Sciatic nerve (tissue), 2 donors: ENCODE measurements around the gene HSPA12A. TPM values are rescaled to one million over a fixed set of nuclear protein-coding genes. Genes with fewer than 3 reads are reported as not detected.

Experiments
- ATAC-seq: fragments of 200-7000 bp; cut with Tn5 transposase; one replicate; pipeline ENCODE4 v1.9.1; 2020; ENCODE audit warnings: mild to moderate bottlenecking, moderate library complexity
- DNase-seq: peaks from one replicate; pipeline ENCODE4 v3.0.0-alpha.2; 2020; ENCODE audit warnings: low spot score
- intact Hi-C: fragments of 100-400 bp; cut with DNase I; formaldehyde crosslinking; loops from one replicate; pipeline ENCODE4 v1.14.2; 2022
- total RNA-seq: library from RNA; stranded (reverse); fragmentation: NEBNext Ultra II Directional; extraction: Animal tissue kit (Norgen Biotek cat#: 25700); gene quantifications from one replicate; pipeline ENCODE4 v1.2.1, GENCODE V29; 2021
- donor health status: DM: no; HTN: no; CAD: no.
- donor health status: DM: no; HTN: no; CAD: no.

The HSPA12A gene
- total RNA-seq, 1 donor from 2014 or later: 139 TPM

DNA sequence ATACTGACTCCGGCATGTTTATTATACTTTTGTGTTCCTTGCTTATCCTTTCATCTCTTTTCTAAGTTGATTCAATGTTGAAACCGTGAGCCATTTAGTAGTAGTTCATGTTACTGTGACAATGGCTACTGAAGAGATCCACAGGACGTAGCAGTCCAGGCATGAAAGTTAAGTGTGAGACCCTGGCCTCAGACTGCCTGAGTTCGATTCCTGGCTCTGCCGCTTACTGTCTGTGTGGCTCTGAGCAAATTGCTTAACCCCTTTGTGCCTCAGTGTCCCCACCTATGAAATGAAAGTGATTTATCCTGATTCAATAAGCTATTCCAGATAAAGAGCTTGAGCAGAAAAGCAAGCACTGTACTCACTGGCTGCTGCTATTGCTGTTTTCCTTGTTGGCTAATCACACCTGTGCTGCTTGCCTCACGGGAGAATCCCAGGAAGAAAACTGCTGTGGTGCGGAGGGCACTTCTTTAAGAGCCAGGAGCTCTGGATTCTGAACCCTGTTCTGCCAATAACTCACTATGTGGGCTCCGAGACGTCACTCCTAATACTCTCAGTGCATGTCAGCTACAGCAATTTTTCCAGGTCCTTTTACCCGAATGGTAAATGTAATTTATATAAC lies 83.2 kb downstream of the HSPA12A start:
- no peak for DNase-seq
- intact Hi-C loops: no loop called here
- no peak for ATAC-seq

DNA sequence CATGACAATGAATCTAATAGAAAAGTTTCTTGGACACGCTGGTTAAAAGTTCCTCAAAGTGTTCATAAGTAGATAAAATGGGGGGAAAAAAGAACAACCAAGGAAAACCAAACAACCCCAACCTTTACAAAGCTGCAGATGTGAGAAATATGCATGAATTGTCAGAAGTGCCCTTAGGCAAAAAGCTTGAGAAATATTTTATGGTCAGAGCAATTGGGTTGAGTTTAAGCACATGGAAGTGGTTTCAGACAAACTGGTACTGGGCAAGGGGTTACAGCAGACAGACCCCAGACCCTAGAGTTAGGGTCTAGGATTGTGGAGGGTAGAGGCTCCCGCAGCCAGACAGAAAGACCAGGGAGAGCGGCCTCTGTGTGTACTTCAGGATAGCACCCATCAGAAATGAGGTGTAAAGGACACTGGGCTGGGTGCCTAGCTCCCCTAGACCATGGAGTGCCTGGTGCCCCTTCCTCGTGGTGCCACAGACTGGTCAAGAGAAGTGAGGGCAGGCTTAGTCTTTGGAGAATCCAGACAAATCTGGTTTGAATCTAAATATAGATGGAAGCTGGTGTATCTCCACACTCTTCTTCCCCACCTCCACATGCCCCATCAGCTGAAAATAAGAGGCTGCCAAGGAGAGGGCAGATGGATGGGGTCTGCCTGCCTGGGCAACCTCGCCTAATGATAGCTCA lies 84.4 kb downstream of the HSPA12A start:
- ATAC-seq (no peak), DNase-seq (no peak)
- intact Hi-C loops: no loop called here

DNA sequence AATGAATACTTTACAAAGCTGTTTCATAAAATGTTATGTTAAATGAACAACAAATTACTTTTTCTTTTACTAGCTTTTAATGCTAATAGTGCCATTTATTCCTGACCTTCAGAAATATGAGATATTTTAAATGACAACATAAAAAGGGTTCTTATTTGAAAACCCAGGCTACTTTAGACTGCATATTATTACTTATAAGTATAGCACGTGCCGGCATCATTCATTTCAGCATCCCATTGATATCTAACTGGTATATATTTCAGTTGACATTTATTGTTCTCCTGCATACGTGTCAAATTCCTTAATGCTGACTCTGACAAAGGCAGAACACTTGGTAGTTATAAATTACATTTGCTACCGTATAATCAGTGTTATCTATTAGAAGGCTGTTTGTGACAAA lies 86.3 kb downstream of the HSPA12A start:
- intact Hi-C loops: no loop called here
- DNase-seq: no peak
- ATAC-seq: no peak

DNA sequence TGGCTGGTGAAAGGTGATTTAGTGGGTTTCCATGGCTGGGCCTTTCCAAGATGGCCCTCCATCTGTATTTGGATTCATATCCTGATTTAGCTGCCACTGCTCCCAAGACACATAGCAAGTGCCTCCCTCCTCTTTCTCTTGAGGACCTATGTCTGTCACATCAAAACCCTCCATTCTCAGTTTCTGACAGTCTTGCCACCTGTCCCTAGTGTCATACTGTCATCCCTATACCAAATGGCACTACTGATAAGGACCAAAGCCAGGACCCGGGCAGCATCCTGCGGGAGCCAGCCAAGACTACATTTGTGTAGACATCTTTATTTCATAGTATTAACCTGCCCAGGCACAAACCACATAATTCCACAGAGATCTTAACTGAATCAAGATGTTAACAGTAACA lies 86.8 kb downstream of the HSPA12A start:
- intact Hi-C loops: no loop called here
- no peak for ATAC-seq
- DNase-seq: no peak

DNA sequence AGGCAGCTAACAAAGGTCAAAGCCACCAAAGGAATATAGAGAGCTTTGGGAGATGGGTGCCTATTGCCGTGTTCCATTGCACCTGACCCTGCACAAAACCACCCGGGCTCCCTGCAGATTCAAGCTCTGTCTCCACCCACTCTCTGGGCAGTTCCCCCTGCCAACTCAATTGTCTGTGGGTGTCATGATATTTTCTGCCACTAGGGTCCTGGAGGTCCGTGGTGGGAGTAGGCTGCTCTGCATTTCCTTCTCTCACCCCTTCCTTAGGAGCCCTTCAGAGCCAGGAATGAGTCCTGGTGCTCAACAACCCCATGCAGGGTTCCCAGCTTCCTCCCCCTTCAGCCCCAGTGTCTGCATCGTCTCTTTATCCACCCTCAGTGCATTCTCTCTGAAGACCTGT lies 87.5 kb downstream of the HSPA12A start:
- ATAC-seq (no peak), DNase-seq (no peak)
- intact Hi-C loops: no loop called here

DNA sequence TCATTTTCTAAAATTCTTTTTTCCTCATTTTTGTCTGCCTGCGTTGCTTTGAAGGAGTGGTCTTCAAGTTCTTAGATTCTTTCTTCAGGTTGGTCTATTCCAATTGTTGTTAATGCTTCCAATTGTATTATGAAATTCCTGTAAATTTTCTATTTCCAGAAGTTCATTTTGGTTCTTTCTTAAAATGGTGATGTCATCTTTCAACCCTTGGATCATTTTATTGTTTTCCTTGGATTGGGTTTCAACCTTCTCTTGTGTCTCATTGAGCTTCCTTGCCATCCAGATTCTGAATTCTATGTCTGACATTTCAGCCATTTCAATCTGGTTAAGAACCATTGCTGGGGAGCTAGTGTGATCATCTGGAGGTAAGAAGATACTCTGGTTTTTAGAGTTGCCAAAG lies 88.5 kb downstream of the HSPA12A start:
- intact Hi-C loops: no loop called here
- DNase-seq (no peak), ATAC-seq (no peak)

DNA sequence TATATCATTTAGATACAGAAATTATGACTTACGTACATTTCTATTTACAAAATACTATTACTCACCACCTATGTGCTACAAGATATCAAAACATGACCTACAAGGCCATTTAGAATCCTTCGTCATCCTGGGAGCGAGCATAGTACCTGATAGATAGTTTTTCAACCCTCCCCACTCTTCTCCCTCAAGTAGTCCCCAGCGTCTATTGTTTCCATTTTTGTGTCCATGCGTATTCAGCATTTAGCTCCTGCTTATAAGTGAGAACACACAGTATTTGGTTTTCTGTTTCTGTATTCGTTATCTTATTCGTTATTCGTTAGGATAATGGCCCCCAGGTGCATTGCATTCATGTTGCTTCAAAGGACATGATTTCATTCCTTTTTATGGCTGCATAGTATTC lies 93.5 kb downstream of the HSPA12A start:
- ATAC-seq (no peak), DNase-seq (no peak)
- intact Hi-C loops: no loop called here

DNA sequence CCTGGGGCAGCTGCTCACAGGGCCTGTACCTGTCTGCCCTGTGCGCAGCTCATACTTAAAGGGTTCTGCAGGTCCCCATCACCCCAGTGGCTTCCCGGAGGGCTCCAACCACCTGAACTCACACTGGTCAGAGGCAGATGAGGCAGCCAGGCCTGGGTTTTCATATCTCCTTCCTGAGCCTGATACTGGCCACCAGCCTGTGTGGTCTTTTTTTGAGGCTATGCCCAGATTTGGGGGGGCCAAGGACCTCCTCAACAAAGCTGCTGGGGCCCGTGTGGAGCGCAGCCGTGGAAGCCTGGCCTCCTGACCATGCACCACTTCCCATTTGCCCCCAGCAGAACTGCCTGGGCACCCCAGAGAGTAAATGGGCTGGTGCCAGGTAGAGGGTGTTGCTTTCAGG lies 95.9 kb downstream of the HSPA12A start:
- DNase-seq (no peak), ATAC-seq (no peak)
- intact Hi-C loops: no loop called here

DNA sequence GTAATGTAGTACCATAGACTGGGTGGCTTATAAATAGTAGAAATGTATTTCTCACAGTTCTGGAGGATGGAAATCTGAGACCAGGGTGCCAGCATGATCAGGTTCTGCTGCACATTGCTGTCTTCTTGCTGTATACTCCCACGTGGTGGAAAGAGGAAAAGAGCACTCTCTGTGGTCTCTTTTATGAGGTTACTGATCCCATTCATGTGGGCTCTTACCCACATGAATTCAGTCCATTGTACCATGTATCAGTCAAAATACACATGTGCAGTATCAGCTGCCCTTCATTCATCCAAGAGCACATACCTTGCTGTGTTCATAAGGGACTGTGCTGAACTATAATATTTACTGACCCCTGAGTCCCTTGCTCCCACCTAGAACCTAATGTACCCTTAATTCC lies 104.5 kb downstream of the HSPA12A start:
- no peak for ATAC-seq
- DNase-seq: no peak
- intact Hi-C loops: no loop called here

DNA sequence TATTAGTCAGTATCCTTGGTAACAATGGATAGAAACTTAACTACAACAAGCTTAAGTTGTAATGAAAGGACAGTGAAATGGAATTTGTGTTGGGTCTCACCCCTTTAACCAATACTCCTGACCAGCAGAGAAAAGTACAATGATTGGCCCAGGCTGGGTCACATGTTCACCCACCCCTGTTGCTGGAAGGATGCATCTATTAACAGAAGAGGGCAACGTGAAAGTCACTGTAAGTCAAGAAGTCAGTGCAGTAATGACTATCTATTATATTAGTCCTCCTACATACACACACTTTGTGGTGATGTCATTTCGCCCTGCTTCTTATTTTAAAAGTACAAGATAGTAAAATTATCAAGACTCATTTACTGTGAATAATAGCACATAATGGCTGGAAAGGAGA lies 105.4 kb downstream of the HSPA12A start:
- DNase-seq (no peak), ATAC-seq (no peak)
- intact Hi-C loops: no loop called here

DNA sequence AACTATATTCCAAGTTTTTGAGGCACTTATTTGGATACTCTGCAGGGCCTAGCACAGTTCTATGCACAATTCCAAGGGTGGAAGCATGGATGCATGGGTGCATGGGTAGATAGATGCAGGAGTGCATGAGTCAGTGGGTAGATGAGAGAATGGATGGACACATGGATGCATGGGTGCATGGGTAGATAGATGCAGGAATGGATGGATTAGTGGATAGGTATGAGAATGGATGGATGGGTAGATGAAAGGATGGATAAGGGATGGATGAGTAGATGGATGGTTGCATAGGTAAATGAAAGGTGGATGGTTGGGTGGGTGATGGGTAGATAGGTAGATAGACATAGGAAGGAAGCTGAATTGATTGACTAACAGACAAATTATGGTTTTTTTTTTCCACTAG lies 106.0 kb downstream of the HSPA12A start:
- intact Hi-C loops: no loop called here
- no peak for DNase-seq
- no peak for ATAC-seq

DNA sequence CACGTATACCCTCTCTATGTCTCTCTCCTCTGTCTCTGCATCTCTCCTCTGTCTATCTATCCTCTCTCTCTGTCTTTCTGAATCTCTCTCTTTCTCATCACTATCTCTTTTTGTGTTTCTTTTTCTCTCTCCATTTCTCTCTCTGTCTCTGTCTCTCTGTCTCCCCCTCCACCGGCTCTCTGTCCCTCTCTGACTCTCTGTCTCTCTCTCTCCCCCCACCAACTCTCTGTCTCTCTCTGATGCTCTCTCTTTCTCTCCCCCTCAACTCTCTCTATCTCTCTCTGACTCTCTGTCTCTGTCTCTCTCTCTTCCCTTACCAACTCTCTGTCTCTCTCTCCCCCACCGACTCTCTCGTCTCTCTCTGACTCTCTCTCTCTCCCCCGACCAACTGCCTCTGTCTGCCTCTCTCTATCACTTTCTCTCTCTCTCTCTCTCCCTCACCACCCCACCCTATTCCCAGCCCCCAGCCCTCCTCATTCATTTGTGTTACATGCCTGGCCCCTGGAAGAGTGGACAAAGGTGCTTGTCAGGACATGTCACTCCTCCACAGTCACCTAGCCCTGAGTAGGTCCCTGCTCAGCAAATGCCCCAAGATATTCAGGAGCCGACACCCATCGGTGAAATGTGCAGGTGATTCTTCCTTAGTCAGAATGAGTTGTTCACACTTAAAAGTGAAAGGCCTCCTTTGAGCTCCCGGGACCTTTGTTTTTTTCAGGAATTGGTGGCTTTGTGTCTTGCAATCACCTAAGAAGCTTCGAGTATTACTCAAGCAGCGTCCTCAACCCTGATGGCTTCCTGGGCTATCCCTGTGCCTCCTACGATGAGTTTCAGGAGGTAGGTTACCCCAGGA lies 108.0 kb downstream of the HSPA12A start:
- no peak for DNase-seq
- intact Hi-C loops: no loop called here

DNA sequence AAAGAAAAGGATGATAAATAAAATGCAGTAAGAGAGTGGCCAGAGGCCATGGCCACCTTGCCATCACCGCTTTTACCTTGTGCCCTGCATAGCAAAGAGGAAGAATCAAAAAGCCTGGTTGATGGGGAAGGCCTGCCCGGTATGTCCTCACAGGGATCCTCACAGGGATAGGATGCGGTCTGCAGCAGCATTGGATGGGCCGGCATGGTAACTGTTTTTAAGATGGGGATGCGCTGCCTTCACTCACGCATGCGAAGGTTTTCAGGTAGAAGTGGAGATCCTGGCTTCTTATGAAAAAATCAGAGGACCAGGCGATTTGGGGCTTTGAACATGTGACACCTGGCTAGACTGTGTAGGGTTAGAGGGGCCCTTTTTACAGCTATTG lies 109.2 kb downstream of the HSPA12A start:
- intact Hi-C loops: no loop called here
- ATAC-seq: no peak
- no peak for DNase-seq

More for the DNA sequence above, 108.0 kb downstream of the HSPA12A start:
- ATAC-seq: no peak

DNA sequence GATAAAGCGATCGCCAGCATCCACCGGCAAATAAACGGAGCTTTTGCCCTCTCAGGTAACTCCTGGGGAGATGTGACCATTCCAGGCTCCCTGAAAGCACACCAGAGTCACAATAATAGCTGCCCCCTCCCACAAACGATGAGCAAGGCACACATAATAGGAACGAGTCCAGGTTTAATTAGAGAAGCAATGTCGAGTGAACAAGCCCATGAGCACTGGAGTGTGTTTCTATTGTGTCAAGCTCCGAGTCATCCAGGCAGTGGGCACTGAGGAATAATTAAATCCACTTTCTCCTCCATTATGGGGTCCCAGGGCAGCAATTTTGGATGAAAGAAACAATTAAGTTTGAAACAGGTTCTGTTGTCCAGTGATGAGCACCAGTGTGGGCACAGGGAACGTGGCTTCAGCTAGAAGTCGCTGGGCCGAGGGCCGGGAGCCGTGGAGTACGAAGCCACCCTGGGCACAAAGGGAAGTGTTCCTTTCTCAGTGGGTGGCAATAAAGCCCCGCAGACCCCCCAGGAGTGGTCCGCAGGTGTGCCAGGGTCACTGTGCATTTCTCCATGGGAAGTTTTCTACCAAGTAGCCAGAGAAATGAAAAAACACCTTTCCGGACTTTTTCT lies 109.7 kb downstream of the HSPA12A start:
- no peak for DNase-seq
- intact Hi-C loops: no loop called here

DNA sequence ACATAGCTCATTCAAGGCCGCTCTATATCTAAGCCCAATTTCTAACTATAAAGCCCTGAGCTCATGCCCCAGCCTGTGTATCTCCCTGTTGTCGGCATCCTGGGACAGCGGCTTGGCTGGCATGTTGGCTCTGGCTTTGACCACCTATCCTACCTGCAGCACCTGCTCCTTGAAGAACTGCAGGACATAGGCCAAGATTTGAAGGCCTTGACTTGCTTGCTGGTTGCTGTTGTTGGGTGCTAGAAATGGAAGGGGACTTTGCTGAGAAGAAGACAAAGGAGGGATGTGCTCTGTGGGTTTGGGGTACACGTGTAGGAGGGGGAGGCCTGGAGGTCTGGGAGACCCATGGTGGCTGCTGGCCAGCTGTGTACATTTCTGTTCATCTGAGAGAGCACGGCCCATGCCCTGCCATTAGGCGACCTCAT lies 110.5 kb downstream of the HSPA12A start:
- DNase-seq (no peak), ATAC-seq (no peak)
- intact Hi-C loops: no loop called here

More for the DNA sequence above, 109.7 kb downstream of the HSPA12A start:
- ATAC-seq: no peak

DNA sequence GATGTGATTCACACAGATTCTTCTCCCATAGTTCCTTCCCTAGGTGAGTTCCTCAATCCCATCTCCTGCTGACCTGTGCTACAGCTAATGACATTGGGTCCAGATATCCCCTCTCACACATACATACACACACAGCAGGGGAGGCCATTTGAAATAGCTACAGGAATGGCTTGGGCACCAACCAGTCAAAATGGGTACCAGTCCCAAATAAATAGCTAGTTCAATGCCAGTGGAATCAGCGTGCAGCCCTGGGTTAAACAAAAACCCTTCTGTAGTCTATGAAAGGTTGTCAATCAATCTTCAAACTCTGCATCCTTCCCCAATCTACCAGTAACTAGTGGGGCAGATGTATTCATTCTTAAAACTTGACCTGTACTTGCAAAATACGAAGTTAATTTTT lies 112.3 kb downstream of the HSPA12A start:
- intact Hi-C loops: no loop called here
- no peak for DNase-seq

DNA sequence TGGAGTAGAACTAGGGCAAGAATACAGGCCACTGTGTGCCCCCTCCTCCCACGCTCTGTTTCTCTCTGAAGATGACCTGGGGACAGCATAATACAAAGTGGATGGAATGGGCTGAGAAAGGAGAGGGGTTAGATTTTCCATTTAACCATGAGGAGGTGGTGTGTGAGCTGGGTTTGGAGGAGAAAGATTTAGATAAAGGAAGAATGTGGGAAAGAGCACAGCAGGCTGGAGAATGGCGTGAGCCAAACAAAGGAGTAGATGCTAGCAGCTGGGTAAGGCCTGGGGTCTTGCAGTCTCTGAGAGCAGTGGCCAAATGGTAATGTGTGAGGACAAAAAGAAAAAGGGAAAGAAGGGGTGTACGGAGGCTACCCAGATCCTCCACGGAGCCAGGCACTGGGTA lies 113.0 kb downstream of the HSPA12A start:
- ATAC-seq (no peak), DNase-seq (no peak)
- intact Hi-C loops: no loop called here

More for the DNA sequence above, 112.3 kb downstream of the HSPA12A start:
- no peak for ATAC-seq

DNA sequence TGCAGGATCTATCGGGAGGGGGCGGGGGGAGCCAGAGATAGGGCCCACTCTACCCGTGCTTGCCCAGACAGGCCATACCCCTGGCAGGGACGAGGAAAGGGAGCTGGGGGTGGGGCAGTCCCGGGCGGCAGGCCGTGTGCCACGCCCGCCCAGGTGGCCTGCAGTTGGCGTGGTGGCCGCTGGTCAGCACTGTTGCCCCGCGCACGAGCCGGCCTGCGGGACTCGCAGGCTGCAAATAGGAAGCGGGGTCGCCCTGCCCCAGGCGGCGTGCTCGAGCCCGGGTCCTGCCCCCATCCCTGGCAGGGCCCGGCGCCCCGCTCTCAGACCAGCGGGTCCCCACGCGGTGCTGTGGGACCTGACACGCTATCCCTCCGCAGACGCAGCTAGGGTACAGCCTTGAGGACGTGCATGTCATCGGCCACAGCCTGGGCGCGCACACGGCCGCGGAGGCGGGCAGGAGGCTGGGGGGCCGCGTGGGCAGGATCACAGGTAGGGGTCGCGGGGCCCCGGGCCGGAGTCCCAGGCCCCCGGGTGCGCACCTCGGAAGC lies 114.9 kb downstream of the HSPA12A start:
- intact Hi-C loops: no loop called here
- peak; percentile 70 for ATAC-seq
- DNase-seq: peak; percentile 70

DNA sequence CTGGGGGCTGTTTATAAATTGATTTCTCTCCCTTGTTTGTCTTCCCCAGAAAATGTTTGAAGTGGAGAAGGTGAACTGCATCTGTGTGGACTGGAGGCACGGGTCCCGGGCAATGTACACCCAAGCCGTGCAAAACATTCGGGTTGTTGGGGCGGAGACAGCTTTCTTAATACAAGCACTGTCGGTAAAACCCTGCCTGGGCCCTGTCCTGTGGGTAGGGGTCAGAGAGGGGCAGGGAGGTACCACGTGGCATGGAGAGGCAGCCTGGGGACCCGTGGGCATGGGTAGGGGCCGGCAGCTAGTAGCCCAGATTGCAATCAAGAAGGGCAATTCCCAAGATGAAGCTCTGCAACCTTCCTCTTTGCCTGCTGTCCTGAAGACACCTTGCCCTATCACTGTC lies 115.6 kb downstream of the HSPA12A start:
- intact Hi-C loops: no loop called here
- ATAC-seq: no peak

More for the DNA sequence above, 115.6 kb downstream of the HSPA12A start:
- DNase-seq: no peak
